ENCODE results near the gene KMT5C.

KMT5C gene

GRCh38 chr19:55368106-55368505, 28.4 kb downstream of the KMT5C start:
- peaks cover 15% of the 10 kb centered on the region for H3K4me1 ChIP-seq (ENCODE audit: control insufficient read depth, insufficient read depth, low read length, poor library complexity, severe bottlenecking)
- peaks cover 44% of the 10 kb centered on the region for H3K27me3 ChIP-seq (replicated peaks; ENCODE audit: control insufficient read depth, insufficient read depth, low read length, poor library complexity, severe bottlenecking)
- H3K36me3 ChIP-seq (ENCODE audit: control insufficient read depth, insufficient read depth, low read length) = no peaks in the 10 kb centered on the region
- H3K9me3 ChIP-seq (ENCODE audit: control insufficient read depth, low read length) = no peaks in the 10 kb centered on the region
- H3K27ac ChIP-seq (ENCODE audit: insufficient read depth, low read length, poor library complexity, severe bottlenecking) = no peak overlapping the region
- no peak for DNase-seq
- H3K4me3 ChIP-seq (ENCODE audit: insufficient read depth, low read depth, low read length, poor library complexity, severe bottlenecking) = no peak overlapping the region

DNA sequence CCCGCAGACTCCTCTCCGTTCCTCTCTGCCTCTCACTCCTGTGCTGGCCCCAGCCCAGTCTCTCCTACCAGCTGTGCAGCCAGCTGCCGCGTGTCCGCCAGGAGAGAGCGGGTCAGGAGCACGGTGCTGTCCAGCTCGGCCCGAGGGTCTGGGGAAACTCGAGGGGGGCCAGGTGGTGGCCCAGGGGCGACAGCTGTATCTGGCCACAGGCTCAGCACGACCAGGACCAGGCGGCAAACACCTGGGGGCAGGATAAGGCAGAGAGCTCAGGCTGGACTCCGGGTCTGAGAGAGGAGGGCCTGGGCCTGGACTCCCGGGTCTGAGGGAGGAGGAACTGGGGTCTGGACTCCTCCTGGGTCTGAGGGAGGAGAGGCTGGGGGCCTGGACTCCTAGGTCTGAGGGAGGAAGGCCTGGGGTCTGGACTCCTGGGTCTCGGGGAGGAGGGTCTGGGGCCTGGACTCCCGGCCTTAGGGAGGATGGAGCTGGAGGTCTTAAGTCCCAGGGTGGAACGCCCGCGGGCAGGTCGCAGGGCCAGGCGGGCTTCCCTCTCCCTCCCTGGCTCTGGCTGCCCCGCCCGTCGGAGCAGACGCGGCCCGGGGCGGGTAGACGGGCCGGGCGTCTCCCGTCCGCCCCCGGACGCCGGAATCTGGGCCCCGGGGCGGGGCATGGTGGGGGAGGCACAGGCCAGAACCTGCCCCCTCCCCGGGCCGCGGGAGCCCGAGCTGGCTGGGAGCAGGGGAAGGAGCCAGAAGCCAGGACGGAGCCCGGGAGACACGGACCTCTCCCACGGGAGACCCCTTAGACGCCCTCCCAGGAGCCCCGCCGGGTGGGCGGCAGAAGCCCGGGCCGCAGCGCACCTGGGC, 29.3 kb downstream of the KMT5C start:
- Histone ChIP-seq H3K27ac (ENCODE audit: insufficient read depth, low read length, poor library complexity, severe bottlenecking) (no peak overlapping the region), H3K36me3 (ENCODE audit: control insufficient read depth, insufficient read depth, low read length) (no peaks in the 10 kb centered on the region), H3K27me3 (replicated peaks; ENCODE audit: control insufficient read depth, insufficient read depth, low read length, poor library complexity, severe bottlenecking) (peaks cover 52% of the 10 kb centered on the region), H3K4me1 (ENCODE audit: control insufficient read depth, insufficient read depth, low read length, poor library complexity, severe bottlenecking) (peaks cover 15% of the 10 kb centered on the region), H3K4me3 (ENCODE audit: insufficient read depth, low read depth, low read length, poor library complexity, severe bottlenecking) (no peak overlapping the region), H3K9me3 (ENCODE audit: control insufficient read depth, low read length) (no peaks in the 10 kb centered on the region)
- DNase-seq = no peak

GRCh38 chr19:55369653-55370304, 30.1 kb downstream of the KMT5C start:
- H3K27me3 ChIP-seq (replicated peaks; ENCODE audit: control insufficient read depth, insufficient read depth, low read length, poor library complexity, severe bottlenecking) = peaks cover 60% of the 10 kb centered on the region
- H3K4me1 ChIP-seq (ENCODE audit: control insufficient read depth, insufficient read depth, low read length, poor library complexity, severe bottlenecking) = peaks cover 15% of the 10 kb centered on the region
- peak overlapping the region; percentile 45 for H3K4me3 ChIP-seq (ENCODE audit: insufficient read depth, low read depth, low read length, poor library complexity, severe bottlenecking)
- H3K9me3 ChIP-seq (ENCODE audit: control insufficient read depth, low read length) = no peaks in the 10 kb centered on the region
- DNase-seq = peak in 1 of 3 donors; percentile 14
- no peak overlapping the region for H3K27ac ChIP-seq (ENCODE audit: insufficient read depth, low read length, poor library complexity, severe bottlenecking)
- no peaks in the 10 kb centered on the region for H3K36me3 ChIP-seq (ENCODE audit: control insufficient read depth, insufficient read depth, low read length)

- H3K36me3 ChIP-seq (ENCODE audit: control insufficient read depth, insufficient read depth, low read length) = no peaks in the 10 kb centered on the region
- H3K27ac ChIP-seq (ENCODE audit: insufficient read depth, low read length, poor library complexity, severe bottlenecking) = no peak within 1 kb of the TSS
- peaks cover 64% of the 10 kb centered on the region for H3K27me3 ChIP-seq (replicated peaks; ENCODE audit: control insufficient read depth, insufficient read depth, low read length, poor library complexity, severe bottlenecking)
- peaks cover 15% of the 10 kb centered on the region for H3K4me1 ChIP-seq (ENCODE audit: control insufficient read depth, insufficient read depth, low read length, poor library complexity, severe bottlenecking)
- peak within 1 kb of the TSS; percentile 45 for H3K4me3 ChIP-seq (ENCODE audit: insufficient read depth, low read depth, low read length, poor library complexity, severe bottlenecking)
- DNase-seq = no peak
- H3K9me3 ChIP-seq (ENCODE audit: control insufficient read depth, low read length) = no peaks in the 10 kb centered on the region
These were observed 30.8 kb downstream of the KMT5C start, which contains the start of gene IL11 for GRCh38 chr19:55370305-55370988. Gene IL11 (minus strand): TSS chr19:55370463. CDS start chr19:55370310, 153 bp downstream.

GRCh38 chr19:55372316-55373081, 32.8 kb downstream of the KMT5C start:
- no peaks in the 10 kb centered on the region for H3K9me3 ChIP-seq (ENCODE audit: control insufficient read depth, low read length)
- H3K4me1 ChIP-seq (ENCODE audit: control insufficient read depth, insufficient read depth, low read length, poor library complexity, severe bottlenecking) = peaks cover 15% of the 10 kb centered on the region
- no peak overlapping the region for H3K4me3 ChIP-seq (ENCODE audit: insufficient read depth, low read depth, low read length, poor library complexity, severe bottlenecking)
- H3K27me3 ChIP-seq (replicated peaks; ENCODE audit: control insufficient read depth, insufficient read depth, low read length, poor library complexity, severe bottlenecking) = peaks cover 67% of the 10 kb centered on the region
- no peak overlapping the region for H3K27ac ChIP-seq (ENCODE audit: insufficient read depth, low read length, poor library complexity, severe bottlenecking)
- peak in 1 of 3 donors; percentile 16 for DNase-seq
- H3K36me3 ChIP-seq (ENCODE audit: control insufficient read depth, insufficient read depth, low read length) = no peaks in the 10 kb centered on the region

- DNase-seq = no peak
- H3K36me3 ChIP-seq (ENCODE audit: control insufficient read depth, insufficient read depth, low read length) = no peaks in the 10 kb centered on the region
- H3K27ac ChIP-seq (ENCODE audit: insufficient read depth, low read length, poor library complexity, severe bottlenecking) = no peak overlapping the region
- H3K27me3 ChIP-seq (replicated peaks; ENCODE audit: control insufficient read depth, insufficient read depth, low read length, poor library complexity, severe bottlenecking) = peaks cover 61% of the 10 kb centered on the region
- H3K4me1 ChIP-seq (ENCODE audit: control insufficient read depth, insufficient read depth, low read length, poor library complexity, severe bottlenecking) = peaks cover 15% of the 10 kb centered on the region
- H3K4me3 ChIP-seq (ENCODE audit: insufficient read depth, low read depth, low read length, poor library complexity, severe bottlenecking) = no peak overlapping the region
- no peaks in the 10 kb centered on the region for H3K9me3 ChIP-seq (ENCODE audit: control insufficient read depth, low read length)
These were observed 33.8 kb downstream of the KMT5C start for GRCh38 chr19:55373306-55373992.

DNA sequence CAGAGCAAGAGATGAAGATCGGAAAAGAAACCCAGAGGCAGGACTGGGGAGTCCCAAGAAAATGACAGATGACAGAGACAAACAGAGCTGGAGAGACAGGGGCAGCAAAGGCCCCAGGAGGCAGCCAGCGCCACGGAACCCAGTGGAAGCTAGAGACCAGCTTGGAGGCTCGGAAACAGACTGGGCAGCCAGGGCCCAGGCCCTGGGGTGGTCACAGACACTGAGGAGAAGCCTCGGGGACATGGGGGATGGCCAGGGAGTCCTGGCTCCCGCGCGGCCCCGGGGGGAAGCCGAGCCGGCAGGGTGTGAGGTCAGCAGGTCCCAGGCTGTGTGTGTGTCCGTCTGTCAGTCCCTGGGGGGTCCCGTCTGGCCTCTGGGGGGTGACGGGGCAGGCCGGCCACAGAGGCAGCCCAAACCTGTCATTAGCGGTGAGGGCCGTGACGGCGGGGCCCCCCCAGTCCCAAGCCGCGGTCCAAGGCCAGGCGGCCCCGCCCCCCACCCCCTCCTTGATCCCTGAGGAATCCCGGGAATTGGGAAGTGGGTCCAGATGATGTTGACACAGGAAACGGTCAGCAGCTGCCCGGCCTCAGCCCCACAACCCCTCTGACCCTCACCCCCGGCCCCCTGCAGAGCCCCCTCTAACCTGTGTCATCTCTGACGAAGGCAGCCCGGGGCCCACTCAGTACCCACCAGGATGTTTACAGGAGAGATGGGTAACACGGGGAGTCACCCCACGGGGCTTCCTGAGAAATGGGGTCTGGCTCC, 34.5 kb downstream of the KMT5C start:
- H3K4me3 ChIP-seq (ENCODE audit: insufficient read depth, low read depth, low read length, poor library complexity, severe bottlenecking) = no peak overlapping the region
- H3K27me3 ChIP-seq (replicated peaks; ENCODE audit: control insufficient read depth, insufficient read depth, low read length, poor library complexity, severe bottlenecking) = peaks cover 54% of the 10 kb centered on the region
- no peaks in the 10 kb centered on the region for H3K9me3 ChIP-seq (ENCODE audit: control insufficient read depth, low read length)
- H3K4me1 ChIP-seq (ENCODE audit: control insufficient read depth, insufficient read depth, low read length, poor library complexity, severe bottlenecking) = peaks cover 9% of the 10 kb centered on the region
- DNase-seq = no peak
- H3K36me3 ChIP-seq (ENCODE audit: control insufficient read depth, insufficient read depth, low read length) = no peaks in the 10 kb centered on the region
- H3K27ac ChIP-seq (ENCODE audit: insufficient read depth, low read length, poor library complexity, severe bottlenecking) = no peak overlapping the region

DNA sequence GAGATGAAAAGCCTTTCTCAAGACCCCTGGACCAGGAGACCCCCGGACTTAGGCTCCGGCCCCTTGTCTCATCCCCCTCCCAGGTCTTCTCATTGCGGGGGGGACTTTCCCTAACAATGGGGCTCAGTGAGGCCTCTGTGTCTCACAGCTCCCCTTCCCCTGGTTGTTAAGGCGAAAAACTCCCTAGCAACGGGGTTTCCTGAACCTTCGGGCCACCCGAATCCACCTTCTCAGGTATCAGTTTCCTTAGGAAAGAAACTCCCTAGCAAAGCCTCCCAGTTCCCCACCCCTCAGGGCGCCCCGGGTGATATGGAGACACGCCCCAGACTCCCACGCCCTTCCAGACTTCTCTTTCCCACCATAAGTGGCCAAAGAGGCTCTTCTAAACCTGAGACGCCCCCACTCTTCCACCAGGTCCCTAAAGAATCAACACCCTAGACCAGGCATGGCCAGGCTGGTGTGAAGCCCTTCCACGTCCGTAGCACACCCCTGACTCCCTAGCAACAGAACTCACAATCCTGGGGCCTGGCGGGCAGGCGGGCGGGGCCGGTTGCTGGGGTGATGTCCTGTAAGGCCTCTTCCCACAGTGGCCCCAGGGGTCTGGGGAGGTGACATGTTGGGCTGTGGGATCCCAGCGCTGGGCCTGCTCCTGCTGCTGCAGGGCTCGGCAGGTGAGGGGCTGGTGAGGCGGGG, 36.7 kb downstream of the KMT5C start, which contains the start of gene TMEM190:
Gene TMEM190 (plus strand): TSS at position 586 of the 693 bp plus-strand sequence. CDS start 28 bp downstream, at position 614.
- DNase-seq = no peak
- Histone ChIP-seq H3K27ac (ENCODE audit: insufficient read depth, low read length, poor library complexity, severe bottlenecking) (no peak within 1 kb of the TSS), H3K27me3 (replicated peaks; ENCODE audit: control insufficient read depth, insufficient read depth, low read length, poor library complexity, severe bottlenecking) (peaks cover 38% of the 10 kb centered on the region), H3K4me1 (ENCODE audit: control insufficient read depth, insufficient read depth, low read length, poor library complexity, severe bottlenecking) (no peaks in the 10 kb centered on the region), H3K9me3 (ENCODE audit: control insufficient read depth, low read length) (no peaks in the 10 kb centered on the region), H3K4me3 (ENCODE audit: insufficient read depth, low read depth, low read length, poor library complexity, severe bottlenecking) (no peak within 1 kb of the TSS), H3K36me3 (ENCODE audit: control insufficient read depth, insufficient read depth, low read length) (no peaks in the 10 kb centered on the region)

Data from effector memory CD4-positive, alpha-beta T cell (primary cell).